GM23338 (cell line): ENCODE data around the gene BCL10. TPM values are rescaled to one million over a fixed set of nuclear protein-coding genes. Genes with fewer than 3 reads are reported as not detected.

Experiments used
- ATAC-seq: fragments of 200-7000 bp; cut with Tn5 transposase; 3 replicates; pipeline ENCODE4 v1.9.1; 2020
- DNase-seq: peaks from one replicate; pipeline ENCODE4 v3.0.0-alpha.2; 2015; ENCODE audit warnings: low spot score
- H2AFZ ChIP-seq: fragments of 200-600 bp; sonication (generic); 2 replicates; pipeline ENCODE4 v1.8.0; 2016; ENCODE audit warnings: antibody characterized with exemption, mild to moderate bottlenecking, moderate library complexity
- H3F3A ChIP-seq: fragments of 200-600 bp; sonication (generic); replicated peaks from 2 replicates; pipeline ENCODE4 v1.8.0; 2017; ENCODE audit warnings: antibody characterized with exemption, mixed run types, low read depth
- H3K27ac ChIP-seq: fragments of 200-600 bp; sonication (generic); 2 replicates; pipeline ENCODE4 v1.6.1; 2016; ENCODE audit warnings: low read depth
- H3K27me3 ChIP-seq: fragments of 200-600 bp; sonication (generic); 2 replicates; pipeline ENCODE4 v1.8.0; 2016; ENCODE audit warnings: mild to moderate bottlenecking, mixed run types, moderate library complexity; ENCODE audit not compliant: insufficient read depth
- H3K36me3 ChIP-seq: fragments of 200-600 bp; sonication (generic); 2 replicates; pipeline ENCODE4 v1.8.0; 2016; ENCODE audit warnings: mild to moderate bottlenecking; ENCODE audit not compliant: insufficient read depth
- H3K4me1 ChIP-seq: fragments of 200-600 bp; sonication (generic); 2 replicates; pipeline ENCODE4 v1.8.0; 2016; ENCODE audit warnings: mild to moderate bottlenecking, moderate library complexity; ENCODE audit not compliant: insufficient read depth
- H3K4me2 ChIP-seq: fragments of 200-600 bp; sonication (generic); 2 replicates; pipeline ENCODE4 v1.7.1; 2017; ENCODE audit warnings: mixed run types
- H3K4me3 ChIP-seq: fragments of 200-600 bp; sonication (generic); 2 replicates; pipeline ENCODE4 v1.6.1; 2016; ENCODE audit warnings: mixed run types
- H3K79me2 ChIP-seq: fragments of 200-600 bp; sonication (generic); replicated peaks from 2 replicates; pipeline ENCODE4 v1.8.0; 2017; ENCODE audit warnings: mild to moderate bottlenecking; ENCODE audit not compliant: insufficient read depth
- H3K9me2 ChIP-seq: fragments of 200-600 bp; sonication (generic); 2 replicates; pipeline ENCODE4 v1.8.0; 2017; ENCODE audit not compliant: insufficient read depth
- H4K20me1 ChIP-seq: fragments of 200-600 bp; sonication (generic); replicated peaks from 2 replicates; pipeline ENCODE4 v1.8.0; 2017; ENCODE audit warnings: mild to moderate bottlenecking; ENCODE audit not compliant: insufficient read depth
- H3K27ac Mint-ChIP-seq: 2 replicates; pipeline ENCODE4 v1.8.0; 2020; ENCODE audit warnings: inconsistent platforms, mild to moderate bottlenecking, moderate library complexity, mixed read lengths
- H3K27me3 Mint-ChIP-seq: 3 replicates; pipeline ENCODE4 v1.8.0; 2022; ENCODE audit warnings: low read depth, mild to moderate bottlenecking, moderate library complexity, mixed read lengths, inconsistent platforms; ENCODE audit not compliant: insufficient read depth, poor library complexity
- H3K36me3 Mint-ChIP-seq: 3 replicates; pipeline ENCODE4 v1.8.0; 2021; ENCODE audit warnings: low read depth, mild to moderate bottlenecking, inconsistent platforms, moderate library complexity, mixed read lengths
- H3K4me1 Mint-ChIP-seq: 3 replicates; pipeline ENCODE4 v1.8.0; 2020; ENCODE audit warnings: mild to moderate bottlenecking, inconsistent platforms, mixed read lengths
- H3K4me3 Mint-ChIP-seq: 3 replicates; pipeline ENCODE4 v1.8.0; 2021; ENCODE audit warnings: moderate library complexity, mild to moderate bottlenecking, inconsistent platforms, mixed read lengths
- H3K9me3 Mint-ChIP-seq: 3 replicates; pipeline ENCODE4 v1.8.0; 2020; ENCODE audit warnings: moderate library complexity, mild to moderate bottlenecking, inconsistent platforms, mixed read lengths
- CREB1 ChIP-seq: fragments of 250-450 bp; sonication (Bioruptor Pico); IDR thresholded peaks from 2 replicates; pipeline ENCODE4 v1.5.0; 2020; ENCODE audit warnings: low read depth, mild to moderate bottlenecking, moderate library complexity
- EZH2 ChIP-seq: fragments of 200-600 bp; sonication (generic); IDR thresholded peaks from one replicate; pipeline ENCODE4 v1.8.0; 2017; ENCODE audit warnings: antibody characterized with exemption, mild to moderate bottlenecking, low read depth; ENCODE audit not compliant: unreplicated experiment
- EZH2phosphoT487 ChIP-seq: fragments of 200-600 bp; sonication (generic); IDR thresholded peaks from one replicate; pipeline ENCODE4 v1.8.1; 2018; ENCODE audit warnings: antibody characterized with exemption; ENCODE audit not compliant: unreplicated experiment
- JUNB ChIP-seq: IDR thresholded peaks from one replicate; pipeline ENCODE4 v1.6.1; 2016; ENCODE audit warnings: antibody characterized with exemption; ENCODE audit not compliant: unreplicated experiment
- NANOG ChIP-seq: IDR thresholded peaks from 2 replicates; pipeline ENCODE4 v1.6.1; 2016; ENCODE audit warnings: antibody characterized with exemption, borderline replicate concordance
- STAT1 ChIP-seq: IDR thresholded peaks from one replicate; pipeline ENCODE4 v1.6.1; 2016; ENCODE audit warnings: antibody characterized with exemption; ENCODE audit not compliant: unreplicated experiment
- ZNF114 ChIP-seq: fragments of 250-450 bp; sonication (Bioruptor Pico); IDR thresholded peaks from 2 replicates; pipeline ENCODE4 v1.5.0; 2020; ENCODE audit warnings: mild to moderate bottlenecking, moderate library complexity
- ZNF331 ChIP-seq: fragments of 250-450 bp; sonication (Bioruptor Pico); IDR thresholded peaks from 2 replicates; pipeline ENCODE4 v1.5.0; 2020; ENCODE audit warnings: low read depth, mild to moderate bottlenecking, moderate library complexity
- polyA plus RNA-seq: library from polyadenylated mRNA; unstranded; fragments of >200 nt; fragmentation: Nextera tagmentation; extraction: Ambion mirVana; gene quantifications from 2 replicates; pipeline ENCODE4 v1.2.1, GENCODE V29; 2016
- total RNA-seq: library from RNA; depleted of rRNA; stranded (reverse); fragments of >200 nt; shearing (Covaris generic); gene quantifications from 2 replicates; pipeline ENCODE4 v1.2.3, GENCODE V29; 2014
- TF ChIP-seq, protein P1 (sequence below), 2 experiments: fragments of 200-600 bp in 1 of 2; sonication (generic) in 1 of 2; conservative IDR thresholded peaks; 2 replicates each; pipeline versions ENCODE4 v1.5.1 to v1.6.1; 2016 to 2017; ENCODE audit warnings: antibody characterized with exemption in 2 of 2, low read depth in 2 of 2, mild to moderate bottlenecking in 2 of 2, moderate library complexity in 1 of 2
- TF ChIP-seq, protein P2 (sequence below): IDR thresholded peaks from 2 replicates; pipeline ENCODE4 v1.6.1; 2016; ENCODE audit warnings: antibody characterized with exemption

The BCL10 gene
- total and polyA plus RNA-seq, 2 experiments from 2014 or later = 23.1 to 33.7 TPM

DNA sequence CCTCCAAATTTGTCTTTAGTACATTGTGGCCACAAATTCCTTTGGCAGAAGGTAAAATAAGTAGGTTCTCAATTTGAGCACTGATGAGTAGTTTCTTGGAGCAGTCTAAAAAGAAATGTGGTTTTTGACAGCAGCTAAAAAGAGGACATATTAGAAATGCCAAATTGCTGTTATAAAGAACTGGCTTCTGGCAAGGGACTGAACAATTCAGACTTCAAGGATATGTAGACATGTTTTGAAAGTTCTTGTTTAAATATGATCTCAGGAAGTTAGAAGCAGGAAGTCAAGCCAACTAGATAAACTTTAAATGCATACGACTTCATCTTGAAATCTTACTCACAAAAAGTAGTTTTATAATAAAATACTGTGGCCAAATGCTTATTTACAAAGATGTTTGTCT is 35.8 kb downstream of the BCL10 start (continued):
- TF ChIP-seq EZH2 (no peak), STAT1 (no peak), EZH2phosphoT487 (no peak), NANOG (no peak), ZNF331 (no peak), CREB1 (CRISPR knock-in tag) (no peak), ZNF114 (no peak)
- TF ChIP-seq, protein P1, sequence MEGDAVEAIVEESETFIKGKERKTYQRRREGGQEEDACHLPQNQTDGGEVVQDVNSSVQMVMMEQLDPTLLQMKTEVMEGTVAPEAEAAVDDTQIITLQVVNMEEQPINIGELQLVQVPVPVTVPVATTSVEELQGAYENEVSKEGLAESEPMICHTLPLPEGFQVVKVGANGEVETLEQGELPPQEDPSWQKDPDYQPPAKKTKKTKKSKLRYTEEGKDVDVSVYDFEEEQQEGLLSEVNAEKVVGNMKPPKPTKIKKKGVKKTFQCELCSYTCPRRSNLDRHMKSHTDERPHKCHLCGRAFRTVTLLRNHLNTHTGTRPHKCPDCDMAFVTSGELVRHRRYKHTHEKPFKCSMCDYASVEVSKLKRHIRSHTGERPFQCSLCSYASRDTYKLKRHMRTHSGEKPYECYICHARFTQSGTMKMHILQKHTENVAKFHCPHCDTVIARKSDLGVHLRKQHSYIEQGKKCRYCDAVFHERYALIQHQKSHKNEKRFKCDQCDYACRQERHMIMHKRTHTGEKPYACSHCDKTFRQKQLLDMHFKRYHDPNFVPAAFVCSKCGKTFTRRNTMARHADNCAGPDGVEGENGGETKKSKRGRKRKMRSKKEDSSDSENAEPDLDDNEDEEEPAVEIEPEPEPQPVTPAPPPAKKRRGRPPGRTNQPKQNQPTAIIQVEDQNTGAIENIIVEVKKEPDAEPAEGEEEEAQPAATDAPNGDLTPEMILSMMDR (conservative IDR thresholded peaks at IDR 0.05; ENCODE audit: low read depth in 2 of 2) = no peak

DNA sequence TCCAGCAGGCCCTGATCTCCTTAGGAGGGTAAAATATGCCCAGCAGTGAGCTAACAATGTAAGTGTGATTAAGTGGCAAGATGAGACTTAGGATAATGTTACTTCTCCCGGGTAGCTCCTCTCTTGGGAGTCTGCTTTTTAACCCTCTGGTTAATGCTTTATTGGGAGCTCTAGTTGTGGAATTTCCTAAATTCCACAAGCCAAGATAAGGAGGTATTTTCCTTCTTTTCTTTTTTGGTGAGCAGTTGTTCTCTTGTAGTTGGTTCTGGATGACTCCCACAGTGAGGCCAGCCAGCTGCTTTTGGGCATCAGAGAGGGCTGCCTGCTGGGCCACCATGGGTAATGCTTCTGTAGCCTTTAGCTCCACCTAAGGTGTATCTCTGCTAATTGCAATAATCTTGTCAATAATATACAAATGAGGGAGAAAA is 36.2 kb downstream of the BCL10 start:
- TF ChIP-seq, protein P1 (conservative IDR thresholded peaks at IDR 0.05; ENCODE audit: low read depth in 2 of 2) = peak; percentile 56 to 71
- TF ChIP-seq JUNB = no peak
- Histone ChIP-seq H3K27ac (no peak overlapping the region), H3K4me1 (peaks cover 6% of the 10 kb centered on the region; the same call in 1 of the 2 replicates), H3K27me3 (no peaks in the 10 kb centered on the region), H3K4me2 (no peak overlapping the region), H4K20me1 (no peaks in the 10 kb centered on the region), H3K4me3 (no peak overlapping the region), H2AFZ (peak overlapping the region; percentile 75; the same call in 1 of the 2 replicates), H3F3A (no peaks in the 10 kb centered on the region), H3K9me2 (no peaks in the 10 kb centered on the region), H3K79me2 (no peaks in the 10 kb centered on the region), H3K36me3 (no peaks in the 10 kb centered on the region)
- no peaks in the 10 kb centered on the region for H3K36me3 Mint-ChIP-seq
- no peak overlapping the region for H3K4me3 Mint-ChIP-seq
- peak; percentile 95 for ATAC-seq
- H3K27me3 Mint-ChIP-seq = no peaks in the 10 kb centered on the region
- no peaks in the 10 kb centered on the region for H3K9me3 Mint-ChIP-seq
- H3K4me1 Mint-ChIP-seq = peaks cover 26% of the 10 kb centered on the region
- DNase-seq = peak; percentile 69
- no peak overlapping the region for H3K27ac Mint-ChIP-seq

DNA sequence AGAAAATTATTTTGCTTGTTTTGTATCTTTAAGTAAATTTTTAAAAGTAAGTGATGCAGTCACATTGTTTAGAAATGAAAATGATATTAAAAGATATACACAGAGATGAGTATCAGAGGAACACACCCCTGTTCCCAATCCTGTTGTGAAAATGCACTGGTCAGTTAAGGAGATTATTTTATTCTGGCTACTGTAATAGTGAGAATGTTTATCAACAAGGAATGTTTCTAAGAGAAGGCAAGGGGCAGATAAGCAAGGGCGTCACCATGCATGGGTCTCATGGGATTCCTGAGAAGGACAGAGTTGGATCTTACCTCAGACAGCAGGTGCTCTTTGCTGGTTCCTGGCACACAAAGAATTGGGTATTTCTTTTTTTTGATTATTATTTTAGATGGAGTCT is 38.8 kb downstream of the BCL10 start:
- no peak overlapping the region for H3K4me3 ChIP-seq
- no peak overlapping the region for H3K27ac ChIP-seq
- H3K36me3 Mint-ChIP-seq = no peaks in the 10 kb centered on the region
- H3K4me2 ChIP-seq = no peak overlapping the region
- no peaks in the 10 kb centered on the region for H3K27me3 Mint-ChIP-seq
- no peak for DNase-seq
- no peak overlapping the region for H3K27ac Mint-ChIP-seq
- H4K20me1 ChIP-seq = no peaks in the 10 kb centered on the region
- no peaks in the 10 kb centered on the region for H3K79me2 ChIP-seq
- H3K9me3 Mint-ChIP-seq = no peaks in the 10 kb centered on the region
- TF ChIP-seq NANOG (no peak), CREB1 (CRISPR knock-in tag) (no peak), EZH2 (no peak)
- TF ChIP-seq, protein P2, sequence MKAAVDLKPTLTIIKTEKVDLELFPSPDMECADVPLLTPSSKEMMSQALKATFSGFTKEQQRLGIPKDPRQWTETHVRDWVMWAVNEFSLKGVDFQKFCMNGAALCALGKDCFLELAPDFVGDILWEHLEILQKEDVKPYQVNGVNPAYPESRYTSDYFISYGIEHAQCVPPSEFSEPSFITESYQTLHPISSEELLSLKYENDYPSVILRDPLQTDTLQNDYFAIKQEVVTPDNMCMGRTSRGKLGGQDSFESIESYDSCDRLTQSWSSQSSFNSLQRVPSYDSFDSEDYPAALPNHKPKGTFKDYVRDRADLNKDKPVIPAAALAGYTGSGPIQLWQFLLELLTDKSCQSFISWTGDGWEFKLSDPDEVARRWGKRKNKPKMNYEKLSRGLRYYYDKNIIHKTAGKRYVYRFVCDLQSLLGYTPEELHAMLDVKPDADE = no peak
- H2AFZ ChIP-seq = no peak overlapping the region
- H3K9me2 ChIP-seq = no peaks in the 10 kb centered on the region
- H3K4me1 ChIP-seq = no peaks in the 10 kb centered on the region
- no peak for ATAC-seq
- H3F3A ChIP-seq = no peaks in the 10 kb centered on the region
- no peak overlapping the region for H3K4me3 Mint-ChIP-seq
- H3K27me3 ChIP-seq = no peaks in the 10 kb centered on the region
- peaks cover 11% of the 10 kb centered on the region for H3K4me1 Mint-ChIP-seq
- H3K36me3 ChIP-seq = no peaks in the 10 kb centered on the region
